AG09309 (cell line): ENCODE results near the gene MED13L.

ENCODE experiments used
- DNase-seq: peaks from one replicate; pipeline ENCODE4 v3.0.0-alpha.2; 2010; ENCODE audit warnings: low read depth
- H3K4me3 ChIP-seq: 2 replicates; pipeline ENCODE4 v1.5.1; 2011; ENCODE audit warnings: mild to moderate bottlenecking, low read depth, low read length, moderate library complexity; ENCODE audit not compliant: control insufficient read depth
- CTCF ChIP-seq: IDR thresholded peaks from 2 replicates; pipeline ENCODE4 v1.5.1; 2011; ENCODE audit warnings: mild to moderate bottlenecking, low read depth, low read length, inconsistent platforms; ENCODE audit not compliant: insufficient read depth, control insufficient read depth; ENCODE audit errors: missing control alignments

The MED13L gene

GRCh38 chr12:116128779-116129178 lies 148.7 kb downstream of the MED13L start:
- no peak for TF ChIP-seq CTCF
- no peak overlapping the region for H3K4me3 ChIP-seq
- DNase-seq: no peak

GRCh38 chr12:116127859-116128258 lies 149.6 kb downstream of the MED13L start:
- no peak overlapping the region for H3K4me3 ChIP-seq
- TF ChIP-seq CTCF: no peak
- no peak for DNase-seq

GRCh38 chr12:116126610-116127009 lies 150.9 kb downstream of the MED13L start:
- H3K4me3 ChIP-seq: no peak overlapping the region
- no peak for DNase-seq
- no peak for TF ChIP-seq CTCF

- H3K4me3 ChIP-seq: no peak overlapping the region
- DNase-seq: no peak
- TF ChIP-seq CTCF: no peak
These were observed 151.4 kb downstream of the MED13L start for GRCh38 chr12:116125956-116126566.

- DNase-seq: no peak
- no peak for TF ChIP-seq CTCF
- H3K4me3 ChIP-seq: no peak overlapping the region
These were observed 152.4 kb downstream of the MED13L start for GRCh38 chr12:116125084-116125483.

- H3K4me3 ChIP-seq: no peak overlapping the region
- no peak for DNase-seq
- no peak for TF ChIP-seq CTCF
These were observed 153.8 kb downstream of the MED13L start for GRCh38 chr12:116123451-116124258.

GRCh38 chr12:116122628-116123027 lies 154.9 kb downstream of the MED13L start:
- no peak for DNase-seq
- no peak overlapping the region for H3K4me3 ChIP-seq
- no peak for TF ChIP-seq CTCF
